ENCODE data around the gene PDZD4.

The PDZD4 gene

GRCh38 chrX:153864561-153865320, 34.4 kb upstream of the PDZD4 start:
- ATAC-seq (ENCODE audit: low read depth) (no peak), DNase-seq (ENCODE audit: low spot score) (no peak)
- H3K4me1 ChIP-seq (ENCODE audit: insufficient read depth, poor library complexity, severe bottlenecking): no peaks in the 10 kb centered on the region
- TF ChIP-seq, protein P1, sequence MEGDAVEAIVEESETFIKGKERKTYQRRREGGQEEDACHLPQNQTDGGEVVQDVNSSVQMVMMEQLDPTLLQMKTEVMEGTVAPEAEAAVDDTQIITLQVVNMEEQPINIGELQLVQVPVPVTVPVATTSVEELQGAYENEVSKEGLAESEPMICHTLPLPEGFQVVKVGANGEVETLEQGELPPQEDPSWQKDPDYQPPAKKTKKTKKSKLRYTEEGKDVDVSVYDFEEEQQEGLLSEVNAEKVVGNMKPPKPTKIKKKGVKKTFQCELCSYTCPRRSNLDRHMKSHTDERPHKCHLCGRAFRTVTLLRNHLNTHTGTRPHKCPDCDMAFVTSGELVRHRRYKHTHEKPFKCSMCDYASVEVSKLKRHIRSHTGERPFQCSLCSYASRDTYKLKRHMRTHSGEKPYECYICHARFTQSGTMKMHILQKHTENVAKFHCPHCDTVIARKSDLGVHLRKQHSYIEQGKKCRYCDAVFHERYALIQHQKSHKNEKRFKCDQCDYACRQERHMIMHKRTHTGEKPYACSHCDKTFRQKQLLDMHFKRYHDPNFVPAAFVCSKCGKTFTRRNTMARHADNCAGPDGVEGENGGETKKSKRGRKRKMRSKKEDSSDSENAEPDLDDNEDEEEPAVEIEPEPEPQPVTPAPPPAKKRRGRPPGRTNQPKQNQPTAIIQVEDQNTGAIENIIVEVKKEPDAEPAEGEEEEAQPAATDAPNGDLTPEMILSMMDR (IDR thresholded peaks at IDR 0.05; ENCODE audit: poor library complexity, severe bottlenecking): no peak
- H3K27ac ChIP-seq (ENCODE audit: poor library complexity, severe bottlenecking): no peak overlapping the region
- H3K4me3 ChIP-seq (ENCODE audit: severe bottlenecking): no peak overlapping the region
- no peaks in the 10 kb centered on the region for H3K9me3 ChIP-seq (ENCODE audit: severe bottlenecking)
- no peaks in the 10 kb centered on the region for H3K36me3 ChIP-seq (ENCODE audit: low read depth)
- H3K27me3 ChIP-seq (ENCODE audit: insufficient read depth, poor library complexity, severe bottlenecking): no peaks in the 10 kb centered on the region

DNA sequence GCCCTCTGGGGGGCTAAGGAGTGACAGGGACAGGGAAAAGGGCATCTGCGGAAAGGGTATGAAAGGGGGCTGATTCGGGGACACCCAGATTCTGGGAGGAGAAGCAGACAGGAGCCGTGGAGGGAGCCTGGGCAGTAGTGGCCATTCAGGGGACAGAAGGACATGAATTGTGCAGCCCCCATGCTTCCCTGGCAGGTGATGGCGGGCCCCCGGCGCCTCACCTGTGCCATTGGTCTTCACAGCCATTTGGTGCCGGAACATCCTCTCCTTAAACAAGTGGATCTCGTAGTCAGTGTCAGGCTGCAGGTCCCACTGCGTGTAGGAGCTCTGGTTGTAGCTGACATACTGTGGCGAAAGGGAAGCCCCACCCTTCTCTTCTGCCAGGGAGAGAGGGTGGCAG, 33.8 kb upstream of the PDZD4 start:
- H3K36me3 ChIP-seq (ENCODE audit: low read depth): no peaks in the 10 kb centered on the region
- H3K4me3 ChIP-seq (ENCODE audit: severe bottlenecking): no peak overlapping the region
- TF ChIP-seq, protein P1 (IDR thresholded peaks at IDR 0.05; ENCODE audit: poor library complexity, severe bottlenecking): no peak
- H3K4me1 ChIP-seq (ENCODE audit: insufficient read depth, poor library complexity, severe bottlenecking): no peaks in the 10 kb centered on the region
- no peak overlapping the region for H3K27ac ChIP-seq (ENCODE audit: poor library complexity, severe bottlenecking)
- ATAC-seq (ENCODE audit: low read depth) (no peak), DNase-seq (ENCODE audit: low spot score) (no peak)
- no peaks in the 10 kb centered on the region for H3K27me3 ChIP-seq (ENCODE audit: insufficient read depth, poor library complexity, severe bottlenecking)
- H3K9me3 ChIP-seq (ENCODE audit: severe bottlenecking): no peaks in the 10 kb centered on the region

GRCh38 chrX:153863251-153863991, 33.1 kb upstream of the PDZD4 start:
- no peak for DNase-seq (ENCODE audit: low spot score)
- no peaks in the 10 kb centered on the region for H3K9me3 ChIP-seq (ENCODE audit: severe bottlenecking)
- H3K4me1 ChIP-seq (ENCODE audit: insufficient read depth, poor library complexity, severe bottlenecking): no peaks in the 10 kb centered on the region
- no peak overlapping the region for H3K4me3 ChIP-seq (ENCODE audit: severe bottlenecking)
- H3K36me3 ChIP-seq (ENCODE audit: low read depth): no peaks in the 10 kb centered on the region
- TF ChIP-seq, protein P1 (IDR thresholded peaks at IDR 0.05; ENCODE audit: poor library complexity, severe bottlenecking): no peak
- H3K27ac ChIP-seq (ENCODE audit: poor library complexity, severe bottlenecking): no peak overlapping the region
- H3K27me3 ChIP-seq (ENCODE audit: insufficient read depth, poor library complexity, severe bottlenecking): no peaks in the 10 kb centered on the region
- no peak for ATAC-seq (ENCODE audit: low read depth)

DNA sequence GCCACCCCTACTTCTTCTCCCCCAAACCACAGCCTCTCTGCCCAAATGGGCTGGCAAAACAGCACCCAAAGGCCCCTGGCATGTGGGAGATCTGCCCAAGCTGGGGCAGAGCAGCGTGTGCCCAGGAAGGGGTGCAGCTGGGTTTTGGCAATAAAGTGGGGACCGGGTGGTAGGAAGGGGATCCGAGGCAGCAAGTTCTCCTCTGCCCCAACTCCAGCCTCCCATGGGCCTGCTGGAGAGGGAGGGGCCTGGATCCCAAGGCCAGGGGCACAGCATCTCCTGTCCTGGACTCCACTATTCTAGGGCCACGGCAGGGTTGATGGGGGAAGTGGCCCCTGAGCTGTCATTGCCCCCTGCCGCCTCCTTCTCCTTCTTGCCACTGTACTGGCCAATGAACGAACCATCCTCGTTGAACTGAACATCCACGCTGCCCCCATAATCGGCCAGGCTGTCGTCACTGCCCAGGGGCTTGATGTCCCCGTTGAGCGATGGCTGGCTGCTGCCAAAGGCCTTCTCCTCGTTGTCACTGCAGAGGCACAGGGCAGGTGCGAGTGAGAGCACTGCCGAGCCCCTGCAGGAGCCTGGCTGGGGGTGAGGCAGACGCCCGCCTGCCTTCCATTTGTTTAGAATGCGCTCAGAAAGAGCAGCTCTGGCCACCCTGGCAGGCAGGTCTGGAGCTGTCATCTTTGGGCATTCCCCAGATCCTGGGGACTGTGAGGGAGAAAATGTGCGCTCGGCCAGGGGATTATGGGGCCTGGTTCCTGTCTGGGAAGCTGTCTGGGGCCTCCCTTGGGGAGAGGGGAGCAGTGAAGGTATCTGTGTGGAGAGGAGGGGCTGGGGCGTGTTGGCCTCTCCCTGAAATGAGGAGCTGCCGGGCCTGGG, 32.3 kb upstream of the PDZD4 start:
- TF ChIP-seq, protein P1 (IDR thresholded peaks at IDR 0.05; ENCODE audit: poor library complexity, severe bottlenecking): no peak
- no peak for ATAC-seq (ENCODE audit: low read depth)

More for the DNA sequence above, 32.3 kb upstream of the PDZD4 start:
- Histone ChIP-seq H3K4me3 (ENCODE audit: severe bottlenecking) (no peak overlapping the region), H3K9me3 (ENCODE audit: severe bottlenecking) (no peaks in the 10 kb centered on the region), H3K27ac (ENCODE audit: poor library complexity, severe bottlenecking) (no peak overlapping the region), H3K4me1 (ENCODE audit: insufficient read depth, poor library complexity, severe bottlenecking) (no peaks in the 10 kb centered on the region), H3K27me3 (ENCODE audit: insufficient read depth, poor library complexity, severe bottlenecking) (no peaks in the 10 kb centered on the region), H3K36me3 (ENCODE audit: low read depth) (no peaks in the 10 kb centered on the region)
- DNase-seq (ENCODE audit: low spot score): no peak

Measured in RWPE2 (cell line).